ENCODE data around the gene NHLRC1. TPM values are rescaled to one million over a fixed set of nuclear protein-coding genes. Genes with fewer than 3 reads are reported as not detected.

NHLRC1 gene
- total and polyA plus RNA-seq, 4 donors = 2.4 to 3.5 (median 3.1) TPM

GRCh38 chr6:18096423-18096822 lies 26.1 kb downstream of the NHLRC1 start:
- H3K4me1 ChIP-seq (ENCODE audit: control insufficient read depth, insufficient read depth, low read length) = no peaks in the 10 kb centered on the region
- no peaks in the 10 kb centered on the region for H3K36me3 ChIP-seq (ENCODE audit: control insufficient read depth, insufficient read depth, low read length)
- no peak overlapping the region for H3K27ac ChIP-seq (ENCODE audit: low read depth, low read length)
- no peak for DNase-seq (ENCODE audit: low read depth in 4 of 6, low spot score in 6 of 6)
- WGBS (ENCODE audit: insufficient coverage) = no CpG with 5 or more reads among the region's 3 CpGs
- no peaks in the 10 kb centered on the region for H3K27me3 ChIP-seq (ENCODE audit: control insufficient read depth, insufficient read depth, low read length)
- H3K9me3 ChIP-seq (ENCODE audit: control insufficient read depth, insufficient read depth, low read length) = no peaks in the 10 kb centered on the region
- H3K4me3 ChIP-seq (ENCODE audit: low read depth, low read length) = no peak overlapping the region

- H3K4me3 ChIP-seq (ENCODE audit: low read depth, low read length) = no peak overlapping the region
- H3K9me3 ChIP-seq (ENCODE audit: control insufficient read depth, insufficient read depth, low read length) = no peaks in the 10 kb centered on the region
- no peaks in the 10 kb centered on the region for H3K27me3 ChIP-seq (ENCODE audit: control insufficient read depth, insufficient read depth, low read length)
- H3K4me1 ChIP-seq (ENCODE audit: control insufficient read depth, insufficient read depth, low read length) = no peaks in the 10 kb centered on the region
- no peak for DNase-seq (ENCODE audit: low read depth in 4 of 6, low spot score in 6 of 6)
- H3K27ac ChIP-seq (ENCODE audit: low read depth, low read length) = no peak overlapping the region
- 100% methylated on average over 1 of the region's 1 CpG for WGBS (ENCODE audit: insufficient coverage)
- H3K36me3 ChIP-seq (ENCODE audit: control insufficient read depth, insufficient read depth, low read length) = no peaks in the 10 kb centered on the region
Measured at GRCh38 chr6:18091382-18091781, 31.1 kb downstream of the NHLRC1 start.

- no peak overlapping the region for H3K27ac ChIP-seq (ENCODE audit: low read depth, low read length)
- H3K36me3 ChIP-seq (ENCODE audit: control insufficient read depth, insufficient read depth, low read length) = no peaks in the 10 kb centered on the region
- no peaks in the 10 kb centered on the region for H3K9me3 ChIP-seq (ENCODE audit: control insufficient read depth, insufficient read depth, low read length)
- no CpG with 5 or more reads among the region's 1 CpG for WGBS (ENCODE audit: insufficient coverage)
- H3K4me1 ChIP-seq (ENCODE audit: control insufficient read depth, insufficient read depth, low read length) = no peaks in the 10 kb centered on the region
- DNase-seq (ENCODE audit: low read depth in 4 of 6, low spot score in 6 of 6) = no peak
- H3K4me3 ChIP-seq (ENCODE audit: low read depth, low read length) = no peak overlapping the region
- H3K27me3 ChIP-seq (ENCODE audit: control insufficient read depth, insufficient read depth, low read length) = no peaks in the 10 kb centered on the region
Measured at GRCh38 chr6:18090349-18090786, 32.1 kb downstream of the NHLRC1 start.

- no peaks in the 10 kb centered on the region for H3K36me3 ChIP-seq (ENCODE audit: control insufficient read depth, insufficient read depth, low read length)
- 83% methylated on average over 1 of the region's 5 CpGs for WGBS (ENCODE audit: insufficient coverage)
- no peak overlapping the region for H3K27ac ChIP-seq (ENCODE audit: low read depth, low read length)
- DNase-seq (ENCODE audit: low read depth in 4 of 6, low spot score in 6 of 6) = no peak
- H3K27me3 ChIP-seq (ENCODE audit: control insufficient read depth, insufficient read depth, low read length) = no peaks in the 10 kb centered on the region
- no peaks in the 10 kb centered on the region for H3K9me3 ChIP-seq (ENCODE audit: control insufficient read depth, insufficient read depth, low read length)
- H3K4me3 ChIP-seq (ENCODE audit: low read depth, low read length) = no peak overlapping the region
- no peaks in the 10 kb centered on the region for H3K4me1 ChIP-seq (ENCODE audit: control insufficient read depth, insufficient read depth, low read length)
Measured at GRCh38 chr6:18088419-18089296, 33.8 kb downstream of the NHLRC1 start.

GRCh38 chr6:18087396-18088165 lies 34.9 kb downstream of the NHLRC1 start:
- H3K4me3 ChIP-seq (ENCODE audit: low read depth, low read length) = no peak overlapping the region
- H3K4me1 ChIP-seq (ENCODE audit: control insufficient read depth, insufficient read depth, low read length) = no peaks in the 10 kb centered on the region
- H3K36me3 ChIP-seq (ENCODE audit: control insufficient read depth, insufficient read depth, low read length) = no peaks in the 10 kb centered on the region
- H3K27ac ChIP-seq (ENCODE audit: low read depth, low read length) = no peak overlapping the region
- no peaks in the 10 kb centered on the region for H3K9me3 ChIP-seq (ENCODE audit: control insufficient read depth, insufficient read depth, low read length)
- H3K27me3 ChIP-seq (ENCODE audit: control insufficient read depth, insufficient read depth, low read length) = no peaks in the 10 kb centered on the region
- no peak for DNase-seq (ENCODE audit: low read depth in 4 of 6, low spot score in 6 of 6)
- WGBS (ENCODE audit: insufficient coverage) = 78% methylated on average over 5 of the region's 5 CpGs

- Histone ChIP-seq H3K4me1 (ENCODE audit: control insufficient read depth, insufficient read depth, low read length) (no peaks in the 10 kb centered on the region), H3K27ac (ENCODE audit: low read depth, low read length) (no peak overlapping the region), H3K9me3 (ENCODE audit: control insufficient read depth, insufficient read depth, low read length) (no peaks in the 10 kb centered on the region), H3K27me3 (ENCODE audit: control insufficient read depth, insufficient read depth, low read length) (no peaks in the 10 kb centered on the region), H3K36me3 (ENCODE audit: control insufficient read depth, insufficient read depth, low read length) (no peaks in the 10 kb centered on the region), H3K4me3 (ENCODE audit: low read depth, low read length) (no peak overlapping the region)
- 93% methylated on average over 4 of the region's 11 CpGs for WGBS (ENCODE audit: insufficient coverage)
- DNase-seq (ENCODE audit: low read depth in 4 of 6, low spot score in 6 of 6) = peak in 1 of 6 donors; percentile 24
Measured at GRCh38 chr6:18081025-18081668, 41.3 kb downstream of the NHLRC1 start.

- Histone ChIP-seq H3K36me3 (ENCODE audit: control insufficient read depth, insufficient read depth, low read length) (no peaks in the 10 kb centered on the region), H3K4me1 (ENCODE audit: control insufficient read depth, insufficient read depth, low read length) (no peaks in the 10 kb centered on the region), H3K4me3 (ENCODE audit: low read depth, low read length) (no peak overlapping the region), H3K9me3 (ENCODE audit: control insufficient read depth, insufficient read depth, low read length) (no peaks in the 10 kb centered on the region), H3K27ac (ENCODE audit: low read depth, low read length) (no peak overlapping the region), H3K27me3 (ENCODE audit: control insufficient read depth, insufficient read depth, low read length) (no peaks in the 10 kb centered on the region)
- DNase-seq (ENCODE audit: low read depth in 4 of 6, low spot score in 6 of 6) = no peak
- WGBS (ENCODE audit: insufficient coverage) = 94% methylated on average over 4 of the region's 4 CpGs
Measured at GRCh38 chr6:18080544-18080943, 41.9 kb downstream of the NHLRC1 start.

- H3K4me3 ChIP-seq (ENCODE audit: low read depth, low read length) = no peak overlapping the region
- no peaks in the 10 kb centered on the region for H3K4me1 ChIP-seq (ENCODE audit: control insufficient read depth, insufficient read depth, low read length)
- H3K27ac ChIP-seq (ENCODE audit: low read depth, low read length) = no peak overlapping the region
- 100% methylated on average over 2 of the region's 3 CpGs for WGBS (ENCODE audit: insufficient coverage)
- H3K36me3 ChIP-seq (ENCODE audit: control insufficient read depth, insufficient read depth, low read length) = no peaks in the 10 kb centered on the region
- no peak for DNase-seq (ENCODE audit: low read depth in 4 of 6, low spot score in 6 of 6)
- H3K27me3 ChIP-seq (ENCODE audit: control insufficient read depth, insufficient read depth, low read length) = no peaks in the 10 kb centered on the region
- H3K9me3 ChIP-seq (ENCODE audit: control insufficient read depth, insufficient read depth, low read length) = no peaks in the 10 kb centered on the region
Measured at GRCh38 chr6:18078866-18079265, 43.6 kb downstream of the NHLRC1 start.

GRCh38 chr6:18076231-18076630 lies 46.2 kb downstream of the NHLRC1 start:
- H3K9me3 ChIP-seq (ENCODE audit: control insufficient read depth, insufficient read depth, low read length) = no peaks in the 10 kb centered on the region
- no peak overlapping the region for H3K4me3 ChIP-seq (ENCODE audit: low read depth, low read length)
- H3K4me1 ChIP-seq (ENCODE audit: control insufficient read depth, insufficient read depth, low read length) = no peaks in the 10 kb centered on the region
- no peak for DNase-seq (ENCODE audit: low read depth in 4 of 6, low spot score in 6 of 6)
- no peak overlapping the region for H3K27ac ChIP-seq (ENCODE audit: low read depth, low read length)
- no peaks in the 10 kb centered on the region for H3K27me3 ChIP-seq (ENCODE audit: control insufficient read depth, insufficient read depth, low read length)
- H3K36me3 ChIP-seq (ENCODE audit: control insufficient read depth, insufficient read depth, low read length) = no peaks in the 10 kb centered on the region
- WGBS (ENCODE audit: insufficient coverage) = 93% methylated on average over 3 of the region's 4 CpGs
